Activated naive CD4-positive, alpha-beta T cell treated with Interleukin-2 at 50 U/mL for 16 hours (primary cell): Measurements from ENCODE around the gene NUP42.

ENCODE experiments used
- DNase-seq: peaks from one replicate; pipeline ENCODE4 v3.0.0-alpha.2; 2020

NUP42 gene

GRCh38 chr7:23238983-23239652 lies 57.3 kb downstream of the NUP42 start:
- no peak for DNase-seq

- DNase-seq = no peak
Observed at GRCh38 chr7:23239698-23240097, 57.9 kb downstream of the NUP42 start.

GRCh38 chr7:23242321-23242720 lies 60.5 kb downstream of the NUP42 start:
- no peak for DNase-seq

DNA sequence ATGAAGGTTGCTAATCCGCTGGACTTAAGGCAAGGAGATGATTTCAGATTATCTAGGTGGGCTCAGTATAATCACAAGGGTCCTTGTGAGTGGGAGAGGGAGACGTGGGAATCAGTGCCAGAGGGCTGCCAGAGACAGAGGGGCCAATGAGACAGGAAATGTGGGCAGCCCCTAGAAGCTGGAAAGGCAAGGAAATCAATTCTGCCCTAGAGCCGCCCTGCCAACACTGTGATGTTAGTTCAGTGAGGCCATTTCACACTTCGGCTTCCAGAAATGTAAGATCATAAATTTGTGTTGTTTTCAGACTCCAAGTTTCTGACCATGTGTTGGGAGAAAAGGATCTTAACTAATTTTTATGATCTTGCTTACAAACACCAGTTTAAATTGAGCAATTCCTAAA lies 61.1 kb downstream of the NUP42 start:
- DNase-seq = no peak

GRCh38 chr7:23246555-23246954 lies 64.7 kb downstream of the NUP42 start, which contains the start of gene GPNMB:
Gene GPNMB, plus strand, starts transcription at chr7:23246775. Its CDS starts 83 bp downstream, at chr7:23246858.
- no peak for DNase-seq

GRCh38 chr7:23247046-23247602 lies 65.3 kb downstream of the NUP42 start:
- no peak for DNase-seq

DNA sequence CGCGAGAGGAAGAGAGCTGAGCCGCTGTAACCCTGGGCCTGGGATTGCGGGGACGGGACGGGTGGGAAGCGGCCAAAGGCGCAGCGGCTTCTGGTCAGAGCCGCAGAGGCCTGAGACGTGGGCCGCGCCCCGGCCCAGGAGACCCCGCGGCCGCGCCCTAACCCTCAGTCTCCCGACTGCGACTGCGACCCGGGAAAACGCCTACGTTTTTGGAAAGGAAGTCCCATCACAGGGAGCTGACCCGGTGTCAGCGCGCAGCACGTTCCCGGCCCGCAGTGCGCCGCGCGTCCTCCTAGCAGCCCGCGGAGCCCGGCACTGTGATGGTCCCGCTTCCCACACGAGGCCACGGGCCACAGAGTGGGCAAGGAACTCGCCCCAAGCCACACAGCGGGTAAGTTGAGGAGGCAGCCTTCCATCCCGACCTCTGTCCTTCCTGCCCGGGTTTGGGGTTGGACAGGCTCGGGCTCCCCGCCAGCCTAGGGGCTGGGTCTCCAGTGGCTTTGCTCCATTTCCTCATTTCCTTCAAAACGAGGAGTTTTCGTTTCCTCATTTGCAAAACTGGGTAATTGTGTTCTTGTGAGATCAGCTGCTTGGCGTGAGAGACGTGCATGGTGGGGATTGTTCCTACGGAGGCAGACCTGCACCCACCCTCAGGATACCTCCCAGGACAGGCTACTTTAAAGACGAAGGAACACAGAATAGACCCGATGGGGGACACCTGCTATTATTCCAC lies 65.9 kb downstream of the NUP42 start:
- DNase-seq = no peak

DNA sequence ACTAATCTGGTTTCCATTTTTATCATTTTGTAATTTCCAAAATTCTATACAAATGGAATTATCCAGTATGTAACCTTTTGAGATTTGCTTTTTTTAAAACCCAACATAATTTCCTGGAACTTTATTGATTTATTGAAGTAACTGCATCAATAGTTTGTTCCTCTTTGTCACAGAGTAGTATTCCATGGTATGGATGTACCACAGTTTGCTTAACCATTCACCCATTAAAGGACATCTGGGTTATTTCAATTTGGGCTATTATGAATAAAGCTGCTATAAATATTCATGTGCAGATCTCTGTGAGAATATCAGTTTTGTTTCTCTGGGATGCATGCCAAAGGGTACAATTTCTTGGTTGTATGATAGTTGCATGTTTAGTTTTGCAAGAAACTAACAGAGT lies 67.6 kb downstream of the NUP42 start:
- DNase-seq = no peak
